Esophagus muscularis mucosa (tissue), 4 donors: ENCODE data around the gene MYLK. TPM values are rescaled to one million over a fixed set of nuclear protein-coding genes. Genes with fewer than 3 reads are reported as not detected.
"Not testable (repeated sequence)": the region's sequence is repeated elsewhere in the genome, so short reads cannot be mapped to it uniquely, and the experiment has no call there.

ENCODE experiments used
- DNase-seq: peaks from one replicate; pipeline ENCODE4 v3.0.0-alpha.2; 2017; ENCODE audit errors: extremely low spot score
- H3K27ac ChIP-seq, 4 donors: fragments of 200-600 bp; sonication (generic); replicated peaks in 1 of 4; 1 replicate in 3 of 4; 2 replicates in 1 of 4; pipeline ENCODE4 v1.5.1; 2016 to 2019; ENCODE audit warnings: mild to moderate bottlenecking in 1 of 4
- H3K27me3 ChIP-seq, 4 donors: fragments of 200-600 bp; sonication (generic); one replicate each; pipeline versions ENCODE4 v1.5.1 to v1.6.0; 2016 to 2019
- H3K36me3 ChIP-seq, 4 donors: fragments of 200-600 bp; sonication (generic); one replicate each; pipeline ENCODE4 v1.5.1; 2016 to 2019
- H3K4me1 ChIP-seq, 4 donors: fragments of 200-600 bp; sonication (generic); one replicate each; pipeline ENCODE4 v1.5.1; 2016 to 2019
- H3K4me3 ChIP-seq, 4 donors: fragments of 200-600 bp; sonication (generic); 1 replicate in 2 of 4; 2 replicates in 2 of 4; pipeline ENCODE4 v1.5.1; 2016 to 2019; ENCODE audit warnings: mild to moderate bottlenecking in 4 of 4, moderate library complexity in 1 of 4
- H3K9me3 ChIP-seq, 4 donors: fragments of 200-600 bp; sonication (generic); 1 replicate in 3 of 4; 2 replicates in 1 of 4; pipeline ENCODE4 v1.5.1; 2016 to 2019
- EP300 ChIP-seq: sonication (generic); formaldehyde crosslinking; IDR thresholded peaks from one replicate; pipeline ENCODE4 v1.6.1; 2017; ENCODE audit warnings: antibody characterized with exemption
- POLR2A ChIP-seq: fragments of 450-650 bp; IDR thresholded peaks from one replicate; pipeline ENCODE4 v1.6.1; 2017; ENCODE audit warnings: antibody characterized with exemption, moderate library complexity, mild to moderate bottlenecking, low read depth
- POLR2AphosphoS5 ChIP-seq, 2 donors: sonication (generic); formaldehyde crosslinking; IDR thresholded peaks; one replicate each; pipeline ENCODE4 v1.6.1; 2017; ENCODE audit warnings: antibody characterized with exemption in 2 of 2
- whole genome bisulfite sequencing: methylation state at CpG from one replicate; pipeline ENCODE4 v1.1.5; 2018; 5-methylcytosine and 5-hydroxymethylcytosine counted together
- intact Hi-C: fragments of 100-400 bp; cut with DNase I; formaldehyde crosslinking; loops from one replicate; pipeline ENCODE4 v1.15.1; 2023
- total RNA-seq, 4 donors: library from RNA; depleted of rRNA; stranded (reverse); fragments of >200 nt; gene quantifications; one replicate each; pipeline versions ENCODE4 v1.1.0 to v1.2.1, GENCODE V29; 2016
- TF ChIP-seq, protein P1 (sequence below), 3 experiments: fragments of 200-600 bp in 2 of 3; fragments of 450-650 bp in 1 of 3; sonication (generic) in 2 of 3; IDR thresholded peaks; one replicate each; pipeline ENCODE4 v1.5.1; 2017 to 2019; ENCODE audit warnings: antibody characterized with exemption in 3 of 3, mild to moderate bottlenecking in 2 of 3, moderate library complexity in 1 of 3

Gene MYLK
- total RNA-seq, 4 donors from 2014 or later = 1,983 to 3,208 (median 2,554) TPM

DNA sequence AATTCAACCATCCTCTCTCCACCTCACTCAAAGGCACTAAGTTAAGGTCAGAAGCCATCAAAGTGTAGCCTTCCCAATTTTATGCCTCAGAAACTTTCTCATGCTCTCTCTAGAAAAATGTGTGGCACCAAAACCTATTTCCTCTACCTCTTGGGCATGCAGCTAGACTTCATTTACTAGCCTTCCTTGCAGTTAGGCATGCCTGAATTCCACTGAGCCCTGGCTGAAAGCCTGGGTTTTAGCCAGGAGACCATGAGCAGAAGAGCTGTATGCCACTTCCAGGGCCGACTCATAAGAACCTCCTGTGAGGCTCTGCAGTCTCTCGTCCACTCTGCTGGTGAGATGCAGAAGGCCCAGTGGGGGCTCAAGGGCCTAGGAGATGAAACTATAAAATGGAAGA lies 145.0 kb downstream of the MYLK start:
- no peak overlapping the region for H3K4me3 ChIP-seq
- no peak for DNase-seq
- intact Hi-C loops = no loop called here
- no peak overlapping the region for H3K27ac ChIP-seq
- H3K9me3 ChIP-seq = no peaks in the 10 kb centered on the region
- peaks cover 0 to 8% (median 0%) of the 10 kb centered on the region in 4 donors for H3K36me3 ChIP-seq
- TF ChIP-seq POLR2AphosphoS5 (IDR thresholded peaks at IDR 0.05) (no peak), POLR2A (no peak), EP300 (no peak)
- TF ChIP-seq, protein P1, sequence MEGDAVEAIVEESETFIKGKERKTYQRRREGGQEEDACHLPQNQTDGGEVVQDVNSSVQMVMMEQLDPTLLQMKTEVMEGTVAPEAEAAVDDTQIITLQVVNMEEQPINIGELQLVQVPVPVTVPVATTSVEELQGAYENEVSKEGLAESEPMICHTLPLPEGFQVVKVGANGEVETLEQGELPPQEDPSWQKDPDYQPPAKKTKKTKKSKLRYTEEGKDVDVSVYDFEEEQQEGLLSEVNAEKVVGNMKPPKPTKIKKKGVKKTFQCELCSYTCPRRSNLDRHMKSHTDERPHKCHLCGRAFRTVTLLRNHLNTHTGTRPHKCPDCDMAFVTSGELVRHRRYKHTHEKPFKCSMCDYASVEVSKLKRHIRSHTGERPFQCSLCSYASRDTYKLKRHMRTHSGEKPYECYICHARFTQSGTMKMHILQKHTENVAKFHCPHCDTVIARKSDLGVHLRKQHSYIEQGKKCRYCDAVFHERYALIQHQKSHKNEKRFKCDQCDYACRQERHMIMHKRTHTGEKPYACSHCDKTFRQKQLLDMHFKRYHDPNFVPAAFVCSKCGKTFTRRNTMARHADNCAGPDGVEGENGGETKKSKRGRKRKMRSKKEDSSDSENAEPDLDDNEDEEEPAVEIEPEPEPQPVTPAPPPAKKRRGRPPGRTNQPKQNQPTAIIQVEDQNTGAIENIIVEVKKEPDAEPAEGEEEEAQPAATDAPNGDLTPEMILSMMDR (IDR thresholded peaks at IDR 0.05) = no peak
- WGBS = 100% methylated on average over 1 of the region's 2 CpGs
- H3K4me1 ChIP-seq = peaks cover 0 to 33% (median 29%) of the 10 kb centered on the region in 4 donors
- H3K27me3 ChIP-seq = no peaks in the 10 kb centered on the region

DNA sequence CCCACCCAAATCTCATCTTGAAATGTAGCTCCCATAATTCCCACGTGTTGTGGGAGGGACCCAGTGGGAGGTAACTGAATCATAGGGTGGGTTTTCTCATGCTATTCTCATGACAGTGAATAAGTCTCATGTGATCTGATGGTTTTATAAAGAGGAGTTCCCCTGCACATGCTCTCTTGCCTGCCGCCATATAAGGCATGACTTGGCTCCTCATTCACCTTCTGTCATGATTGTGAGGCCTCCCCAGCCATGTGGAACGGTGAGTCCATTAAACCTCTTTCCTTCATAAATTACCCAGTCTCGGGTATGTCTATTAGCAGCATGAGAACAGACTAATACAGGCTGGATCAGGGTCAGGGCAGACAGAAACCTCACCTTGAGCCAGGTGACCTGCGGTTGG lies 145.6 kb downstream of the MYLK start:
- H3K9me3 ChIP-seq, DNase-seq, H3K36me3 ChIP-seq, H3K27ac ChIP-seq, intact Hi-C loops, H3K27me3 ChIP-seq, H3K4me3 ChIP-seq: not testable (repeated sequence)
- 91% methylated on average over 5 of the region's 5 CpGs for WGBS
- peaks cover 0 to 27% (median 23%) of the 10 kb centered on the region in 4 donors for H3K4me1 ChIP-seq

DNA sequence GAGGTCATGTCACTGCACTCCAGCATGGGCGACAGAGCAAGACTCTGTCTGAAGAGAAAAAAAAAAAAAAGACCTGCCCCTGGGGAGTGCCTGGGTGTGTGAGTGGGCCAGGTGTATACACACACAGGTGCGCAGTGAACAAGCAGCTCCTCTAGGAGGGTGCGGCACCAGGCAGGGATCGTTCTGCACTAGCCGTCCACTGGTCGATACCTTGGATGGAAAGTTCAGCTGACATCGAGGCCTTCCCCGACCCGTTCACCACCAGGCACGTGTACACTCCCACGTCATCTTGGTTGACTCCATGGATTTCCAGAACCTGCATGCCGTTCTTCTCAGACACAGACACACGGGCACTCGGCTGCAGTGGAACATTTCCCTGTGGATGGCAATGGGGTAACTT lies 147.0 kb downstream of the MYLK start:
- Histone ChIP-seq H3K4me1 (peaks cover 0 to 19% (median 18%) of the 10 kb centered on the region in 4 donors), H3K9me3 (no peaks in the 10 kb centered on the region), H3K27me3 (no peaks in the 10 kb centered on the region), H3K27ac (no peak overlapping the region), H3K4me3 (no peak overlapping the region), H3K36me3 (peaks cover 0 to 8% (median 0%) of the 10 kb centered on the region in 4 donors)
- 96% methylated on average over 14 of the region's 14 CpGs for WGBS
- intact Hi-C loops = no loop called here
- no peak for DNase-seq
- TF ChIP-seq POLR2AphosphoS5 (IDR thresholded peaks at IDR 0.05) (no peak), EP300 (no peak), POLR2A (no peak)
- TF ChIP-seq, protein P1 (IDR thresholded peaks at IDR 0.05) = no peak

DNA sequence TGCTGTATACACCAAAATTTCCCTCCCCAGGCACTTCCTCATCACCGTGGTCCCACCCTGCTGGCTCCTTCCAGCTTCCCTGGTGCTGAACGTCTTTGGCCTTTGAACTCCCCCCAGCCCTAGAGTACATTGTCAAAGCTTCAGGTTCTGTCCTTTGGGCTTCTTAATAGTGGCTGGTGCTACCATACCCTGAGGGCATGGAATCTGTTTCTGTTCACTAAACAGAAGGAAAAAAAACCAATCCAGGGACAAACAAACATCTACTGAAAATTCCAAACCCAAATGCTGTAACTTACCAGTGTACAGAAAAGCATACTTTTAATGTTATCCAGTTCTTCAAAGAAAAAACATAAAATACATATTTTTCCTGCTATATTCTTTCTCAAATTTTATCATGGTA lies 148.7 kb downstream of the MYLK start:
- Histone ChIP-seq H3K27ac (no peak overlapping the region), H3K4me1 (peaks cover 0 to 3% (median 2%) of the 10 kb centered on the region in 4 donors), H3K36me3 (peaks cover 0 to 8% (median 0%) of the 10 kb centered on the region in 4 donors), H3K27me3 (no peaks in the 10 kb centered on the region), H3K4me3 (no peak overlapping the region), H3K9me3 (no peaks in the 10 kb centered on the region)
- WGBS = 65% methylated on average over 2 of the region's 2 CpGs
- no peak for DNase-seq
- TF ChIP-seq EP300 = no peak
- TF ChIP-seq, protein P1 (IDR thresholded peaks at IDR 0.05) = no peak
- TF ChIP-seq POLR2A = no peak
- no peak for TF ChIP-seq POLR2AphosphoS5 (IDR thresholded peaks at IDR 0.05)
- intact Hi-C loops = no loop called here

DNA sequence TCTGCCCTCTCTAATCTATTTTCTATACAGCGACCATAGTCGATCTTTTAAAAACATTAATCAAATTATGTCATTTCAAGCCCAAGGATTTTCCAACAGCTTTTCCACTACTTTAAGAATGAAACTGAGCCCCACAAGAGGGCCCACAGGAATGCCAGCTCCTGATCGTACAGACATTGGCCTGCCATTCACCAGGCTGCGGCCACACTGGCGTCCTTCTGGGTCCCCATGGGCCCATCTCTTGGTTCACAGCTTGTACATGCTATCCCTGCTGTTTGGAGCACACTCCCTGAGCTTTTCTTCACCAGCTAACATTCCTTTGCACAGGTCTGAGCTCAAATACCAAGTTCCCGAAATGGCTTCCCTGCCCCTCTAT lies 149.6 kb downstream of the MYLK start:
- no peak overlapping the region for H3K4me3 ChIP-seq
- peaks cover 0 to 8% (median 0%) of the 10 kb centered on the region in 4 donors for H3K36me3 ChIP-seq
- H3K27ac ChIP-seq = no peak overlapping the region
- intact Hi-C loops = no loop called here
- no peaks in the 10 kb centered on the region for H3K9me3 ChIP-seq
- no peaks in the 10 kb centered on the region for H3K4me1 ChIP-seq
- no peak for DNase-seq
- 82% methylated on average over 6 of the region's 6 CpGs for whole genome bisulfite sequencing
- H3K27me3 ChIP-seq = no peaks in the 10 kb centered on the region
- TF ChIP-seq POLR2AphosphoS5 (IDR thresholded peaks at IDR 0.05) = no peak
- TF ChIP-seq, protein P1 (IDR thresholded peaks at IDR 0.05) = no peak
- no peak for TF ChIP-seq POLR2A
- no peak for TF ChIP-seq EP300
